Measurements from ENCODE around the gene CD300LD. TPM values are rescaled to one million over a fixed set of nuclear protein-coding genes. Genes with fewer than 3 reads are reported as not detected.

The CD300LD gene
- total and polyA plus RNA-seq, 10 donors, result 0.06 to 1.4 TPM; not detected in 8

DNA sequence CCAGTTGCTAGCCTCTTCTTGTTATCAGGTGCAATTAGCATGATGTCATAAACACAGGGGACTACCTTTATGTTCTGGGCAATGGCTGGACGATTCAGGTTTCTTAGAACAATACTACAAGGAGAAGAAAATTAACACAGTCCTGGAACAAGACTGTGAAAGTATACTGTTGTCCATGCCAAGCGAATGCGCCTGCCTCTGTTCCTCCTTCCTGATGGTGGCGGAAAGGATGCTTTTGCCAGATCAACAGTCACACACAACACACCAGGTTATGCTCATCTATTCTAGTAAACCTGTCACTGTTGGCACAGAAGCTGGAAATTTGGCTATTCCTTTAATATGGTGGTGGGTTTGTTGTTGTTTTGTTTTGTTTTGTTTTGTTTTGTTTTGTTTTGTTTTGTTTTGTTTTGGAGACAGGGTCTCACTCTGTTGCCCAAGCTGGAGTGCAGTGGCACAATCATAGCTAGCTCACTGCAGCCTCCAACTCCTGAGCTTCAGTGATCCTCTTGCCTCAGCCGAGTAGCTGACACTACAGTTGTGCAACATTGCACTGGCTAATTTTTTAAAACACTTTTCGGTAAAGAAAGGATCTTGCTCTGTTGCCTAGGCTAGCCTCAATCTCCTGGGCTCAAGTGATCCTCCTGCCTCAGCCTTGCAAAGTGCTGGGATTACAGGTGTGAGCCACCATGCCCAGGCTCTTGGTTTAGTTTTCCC lies 3.1 kb upstream of the CD300LD start:
- intact Hi-C loops (cut with DNase I; ENCODE audit: low total_unique reads), result no loop called here
- peaks cover 0 to 39% (median 0%) of the 10 kb centered on the region in 7 donors for H3K27me3 ChIP-seq (replicated peaks in 1 of 7)
- H3K4me3 ChIP-seq, result no peak overlapping the region
- no peak overlapping the region for H3K27ac ChIP-seq
- no peaks in the 10 kb centered on the region for H3K36me3 ChIP-seq
- DNase-seq, result no peak
- 68 to 81% (median 69%) methylated on average over 6 of the region's 6 CpGs for WGBS, 5 donors
- no peaks in the 10 kb centered on the region for H3K9me3 ChIP-seq
- peaks cover 0 to 29% (median 14%) of the 10 kb centered on the region in 6 donors for H3K4me1 ChIP-seq
- no peak for TF ChIP-seq POLR2A (IDR thresholded peaks at IDR 0.05)

DNA sequence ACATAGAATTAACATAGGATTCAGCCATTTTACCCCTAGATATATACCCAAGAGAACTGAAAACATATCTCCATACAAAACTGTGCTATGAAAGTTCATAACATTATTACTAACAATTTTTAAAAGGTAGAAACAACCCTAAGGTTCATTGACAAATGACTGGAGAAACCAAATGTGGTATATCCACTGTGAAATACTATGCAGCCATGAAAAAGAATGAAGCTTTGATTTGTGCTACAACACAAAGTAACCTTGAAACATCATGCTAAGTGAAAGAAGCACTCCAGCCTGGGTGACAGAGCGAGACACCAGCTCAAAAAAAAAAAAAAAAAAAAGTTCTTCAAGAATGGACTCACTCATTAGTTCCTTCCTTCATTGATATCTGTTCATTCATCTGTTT lies 580 bp downstream of the CD300LD start:
- no peak for DNase-seq
- TF ChIP-seq POLR2A (IDR thresholded peaks at IDR 0.05), result no peak
- no peak for TF ChIP-seq POLR2AphosphoS5 (IDR thresholded peaks at IDR 0.05)
- TF ChIP-seq, protein P1, sequence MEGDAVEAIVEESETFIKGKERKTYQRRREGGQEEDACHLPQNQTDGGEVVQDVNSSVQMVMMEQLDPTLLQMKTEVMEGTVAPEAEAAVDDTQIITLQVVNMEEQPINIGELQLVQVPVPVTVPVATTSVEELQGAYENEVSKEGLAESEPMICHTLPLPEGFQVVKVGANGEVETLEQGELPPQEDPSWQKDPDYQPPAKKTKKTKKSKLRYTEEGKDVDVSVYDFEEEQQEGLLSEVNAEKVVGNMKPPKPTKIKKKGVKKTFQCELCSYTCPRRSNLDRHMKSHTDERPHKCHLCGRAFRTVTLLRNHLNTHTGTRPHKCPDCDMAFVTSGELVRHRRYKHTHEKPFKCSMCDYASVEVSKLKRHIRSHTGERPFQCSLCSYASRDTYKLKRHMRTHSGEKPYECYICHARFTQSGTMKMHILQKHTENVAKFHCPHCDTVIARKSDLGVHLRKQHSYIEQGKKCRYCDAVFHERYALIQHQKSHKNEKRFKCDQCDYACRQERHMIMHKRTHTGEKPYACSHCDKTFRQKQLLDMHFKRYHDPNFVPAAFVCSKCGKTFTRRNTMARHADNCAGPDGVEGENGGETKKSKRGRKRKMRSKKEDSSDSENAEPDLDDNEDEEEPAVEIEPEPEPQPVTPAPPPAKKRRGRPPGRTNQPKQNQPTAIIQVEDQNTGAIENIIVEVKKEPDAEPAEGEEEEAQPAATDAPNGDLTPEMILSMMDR (IDR thresholded peaks at IDR 0.05 in 8 of 11, conservative IDR thresholded peaks at IDR 0.05 in 3 of 11), result no peak
- intact Hi-C loops (cut with DNase I; ENCODE audit: low total_unique reads), result no loop called here
- H3K27me3 ChIP-seq (replicated peaks in 1 of 7), result peaks cover 0 to 40% (median 0%) of the 10 kb centered on the region in 7 donors
- H3K9me3 ChIP-seq, result no peaks in the 10 kb centered on the region
- WGBS, 5 donors, result 73 to 88% (median 87%) methylated on average over 1 of the region's 1 CpG
- no peaks in the 10 kb centered on the region for H3K36me3 ChIP-seq
- peaks cover 0 to 12% (median 0%) of the 10 kb centered on the region in 6 donors for H3K4me1 ChIP-seq
- H3K27ac ChIP-seq, result peak overlapping the region in 2 of 8 donors; percentile 66 to 71
- H3K4me3 ChIP-seq, result no peak overlapping the region

DNA sequence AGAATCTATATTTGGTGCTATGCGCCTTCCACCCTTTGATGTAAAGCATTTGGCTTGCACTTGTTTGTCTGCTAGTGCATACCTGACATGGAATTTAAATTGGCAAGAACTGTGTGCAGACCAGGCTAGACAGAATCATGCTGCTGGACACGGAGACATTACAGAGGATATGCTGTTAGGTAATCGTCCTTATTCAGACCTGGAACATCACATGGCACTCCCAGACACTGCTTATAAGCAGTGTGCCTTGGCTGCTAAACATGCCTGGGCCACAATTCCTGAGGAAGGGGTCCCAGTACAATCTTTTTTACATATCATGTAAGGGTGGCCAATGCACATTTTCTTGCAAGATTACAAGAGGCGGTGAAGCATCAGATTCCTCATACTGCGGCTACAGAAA lies 6.4 kb downstream of the CD300LD start:
- intact Hi-C loops (cut with DNase I; ENCODE audit: low total_unique reads), result no loop called here
- H3K4me3 ChIP-seq, result no peak overlapping the region
- WGBS, 5 donors, result 83 to 94% (median 87%) methylated on average over 5 of the region's 5 CpGs

DNA sequence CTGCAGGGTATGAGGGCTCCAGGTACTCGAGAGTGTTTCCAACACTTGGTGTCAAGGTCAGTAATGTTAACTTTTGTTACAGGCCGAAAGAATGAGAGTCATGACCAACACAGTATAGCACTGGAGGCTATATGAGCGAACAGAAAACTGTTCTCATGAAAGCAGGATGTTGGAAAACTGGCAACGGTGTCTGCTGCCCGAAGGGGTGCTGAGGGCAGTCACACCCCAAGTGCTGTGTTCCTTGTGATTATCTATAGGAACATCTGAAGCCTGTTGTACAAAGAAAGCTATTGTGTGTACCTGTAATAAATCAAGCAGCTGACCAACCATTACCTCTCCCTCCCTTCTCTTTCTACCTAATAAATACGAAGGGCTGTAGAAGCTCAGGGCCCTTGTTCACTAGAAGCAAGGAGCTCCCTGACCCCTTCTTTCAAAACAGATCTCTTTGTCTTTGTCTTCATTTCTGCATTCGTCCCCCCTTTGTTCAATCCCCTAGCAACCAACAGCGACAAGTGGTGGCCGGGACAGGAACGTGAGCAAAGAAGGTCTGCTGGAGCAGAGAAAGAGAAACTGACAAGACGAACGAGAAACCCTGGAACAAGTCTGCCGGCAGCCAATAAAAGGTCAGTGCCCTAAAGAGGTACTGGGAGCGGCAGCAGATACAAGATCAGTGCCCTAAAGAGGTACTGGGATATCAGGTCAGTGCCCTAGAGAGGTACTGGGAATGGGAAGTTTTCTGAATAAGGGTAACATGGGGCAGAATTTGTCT lies 7.6 kb downstream of the CD300LD start:
- intact Hi-C loops (cut with DNase I; ENCODE audit: low total_unique reads), result no loop called here
- no peak for DNase-seq
- Histone ChIP-seq H3K4me1 (peaks cover 0 to 9% (median 8%) of the 10 kb centered on the region in 6 donors), H3K4me3 (no peak overlapping the region), H3K9me3 (peaks cover 0 to 7% (median 2%) of the 10 kb centered on the region in 8 donors), H3K27me3 (replicated peaks in 1 of 7) (peaks cover 0 to 13% (median 0%) of the 10 kb centered on the region in 7 donors), H3K27ac (no peak overlapping the region), H3K36me3 (no peaks in the 10 kb centered on the region)
- TF ChIP-seq POLR2A (IDR thresholded peaks at IDR 0.05) (no peak), POLR2AphosphoS5 (IDR thresholded peaks at IDR 0.05) (no peak)
- TF ChIP-seq, protein P1 (IDR thresholded peaks at IDR 0.05 in 8 of 11, conservative IDR thresholded peaks at IDR 0.05 in 3 of 11), result no peak
- 71 to 88% (median 83%) methylated on average over 14 of the region's 14 CpGs for WGBS, 5 donors

More for the DNA sequence above, 6.4 kb downstream of the CD300LD start:
- TF ChIP-seq, protein P1 (IDR thresholded peaks at IDR 0.05 in 8 of 11, conservative IDR thresholded peaks at IDR 0.05 in 3 of 11), result no peak
- TF ChIP-seq POLR2AphosphoS5 (IDR thresholded peaks at IDR 0.05) (no peak), POLR2A (IDR thresholded peaks at IDR 0.05) (no peak)
- H3K36me3 ChIP-seq, result no peaks in the 10 kb centered on the region
- peaks cover 0 to 21% (median 0%) of the 10 kb centered on the region in 7 donors for H3K27me3 ChIP-seq (replicated peaks in 1 of 7)
- H3K9me3 ChIP-seq, result peaks cover 0 to 7% (median 2%) of the 10 kb centered on the region in 8 donors
- no peak overlapping the region for H3K27ac ChIP-seq
- DNase-seq, result no peak
- H3K4me1 ChIP-seq, result no peaks in the 10 kb centered on the region

Data from spleen (tissue), 11 donors.